ENCODE results near the gene LSS. TPM values are rescaled to one million over a fixed set of nuclear protein-coding genes. Genes with fewer than 3 reads are reported as not detected.
A peak's percentile ranks its signal among the peaks of the same experiment; 100 is the strongest.
"Not testable (repeated sequence)": the region's sequence is repeated elsewhere in the genome, so short reads cannot be mapped to it uniquely, and the experiment has no call there.

LSS gene
- total RNA-seq, 2 experiments from 2014 or later, result 14.1 to 21.3 TPM

DNA sequence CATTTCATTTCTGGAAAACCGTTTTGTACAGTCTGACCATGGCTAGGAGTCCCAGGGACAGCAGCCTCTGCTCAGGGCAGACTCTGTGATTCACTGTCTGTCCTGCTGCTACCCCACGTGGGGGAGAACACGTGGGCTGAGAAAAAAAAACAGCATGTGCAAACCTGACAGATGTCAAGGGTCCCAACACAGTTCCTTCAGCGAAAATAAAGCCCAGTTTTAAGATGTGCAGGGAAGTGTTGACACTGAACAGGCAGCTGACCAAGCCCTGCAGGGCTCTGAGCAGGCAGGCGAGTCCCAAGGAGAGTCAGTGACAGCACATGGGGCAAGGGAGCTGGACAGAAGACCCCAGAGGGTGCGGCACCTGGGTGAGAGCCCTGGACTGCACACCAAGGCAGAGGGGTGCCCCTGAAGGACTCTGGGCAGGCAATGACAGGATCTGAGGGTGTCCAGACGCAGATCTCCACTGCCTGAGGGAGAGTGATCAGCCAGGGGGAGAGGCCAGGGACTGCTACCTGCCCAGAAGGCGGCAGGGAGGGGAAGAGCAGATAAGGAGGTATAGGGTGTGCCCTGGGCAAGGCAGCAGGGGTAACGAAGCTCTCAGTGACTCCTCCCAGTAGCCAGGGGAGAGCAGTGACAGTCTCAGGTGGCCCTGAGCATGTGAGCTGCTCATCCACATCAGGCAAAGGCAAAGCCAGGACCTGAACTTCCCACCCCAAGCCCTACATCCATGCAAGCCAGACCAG, 39.2 kb downstream of the LSS start:
- ATAC-seq (no peak), DNase-seq (no peak)
- CTCF ChIA-PET, result no interaction called here
- H3K4me1 Mint-ChIP-seq, result peaks cover 4% of the 10 kb centered on the region
- H3K9me3 Mint-ChIP-seq (ENCODE audit: low read depth), result no peaks in the 10 kb centered on the region
- H3K27ac Mint-ChIP-seq, result no peak overlapping the region
- H3K27me3 Mint-ChIP-seq, result no peaks in the 10 kb centered on the region
- no peak overlapping the region for H3K4me3 Mint-ChIP-seq
- POLR2A ChIA-PET, result no interaction called here
- H3K36me3 Mint-ChIP-seq (ENCODE audit: low read depth), result peaks cover 5% of the 10 kb centered on the region
- intact Hi-C loops (cut with DNase I, micrococcal nuclease), result loop anchor here in 1 of 2 experiments (2.0 kb wide), 1 partner anchor 37 kb away; no protein-coding TSS in a partner anchor

DNA sequence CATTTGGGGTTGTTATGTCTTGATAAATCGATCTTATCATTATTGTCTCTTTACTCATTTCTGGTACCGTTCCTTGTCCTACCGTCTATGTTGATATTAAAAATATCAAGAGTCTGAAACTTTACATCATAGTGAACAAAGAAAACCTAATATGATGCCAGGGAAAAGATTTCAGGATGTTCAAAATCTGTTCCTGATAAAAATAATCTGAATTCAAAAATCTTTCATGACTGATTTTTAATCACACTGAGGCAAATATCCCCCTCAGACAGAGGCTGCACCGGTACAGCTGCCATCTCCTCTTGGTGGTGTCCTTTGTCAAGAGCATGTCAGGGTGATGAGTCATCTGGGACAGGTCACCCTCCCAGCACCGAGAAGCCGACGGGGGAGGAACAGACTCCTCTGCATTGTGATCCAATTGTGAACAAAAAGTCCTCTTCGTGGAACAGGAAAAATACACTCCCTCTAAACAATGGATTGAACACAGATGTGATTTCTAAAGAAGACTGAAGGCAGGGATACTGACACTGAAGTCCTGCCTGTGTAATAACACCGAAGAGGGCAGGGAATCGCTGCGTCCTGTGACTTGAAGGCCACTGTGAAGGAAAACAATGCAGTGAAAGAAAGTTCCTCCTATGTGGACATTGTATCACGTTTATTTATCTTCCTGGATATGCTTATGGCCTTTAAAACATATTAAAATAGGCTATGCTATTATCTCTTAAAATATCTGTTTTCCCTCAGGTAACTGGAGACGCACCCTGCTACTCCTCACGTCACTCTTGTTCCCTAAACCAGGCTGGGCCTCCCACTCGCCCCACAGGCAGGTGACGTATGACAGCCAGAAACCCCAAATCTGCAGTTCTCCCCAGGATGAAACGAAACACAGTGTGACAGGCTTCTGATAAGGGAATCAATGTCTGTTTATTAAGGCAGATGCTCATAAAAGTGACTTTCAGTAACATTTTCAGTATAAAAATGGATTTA, 40.1 kb downstream of the LSS start:
- Mint-ChIP-seq H3K4me3 (no peak overlapping the region), H3K36me3 (ENCODE audit: low read depth) (peaks cover 2% of the 10 kb centered on the region), H3K27me3 (no peaks in the 10 kb centered on the region), H3K4me1 (peaks cover 4% of the 10 kb centered on the region), H3K27ac (no peak overlapping the region), H3K9me3 (ENCODE audit: low read depth) (no peaks in the 10 kb centered on the region)
- no peak for DNase-seq
- intact Hi-C loops (cut with DNase I, micrococcal nuclease), result loop anchor here in 1 of 2 experiments (2.0 kb wide), 1 partner anchor 38 kb away; no protein-coding TSS in a partner anchor
- ChIA-PET POLR2A (no interaction called here), CTCF (interaction anchor here (0.6 kb wide), 1 partner anchor 13 kb away, joined by 3 read pairs; no protein-coding TSS in a partner anchor)
- no peak for ATAC-seq

DNA sequence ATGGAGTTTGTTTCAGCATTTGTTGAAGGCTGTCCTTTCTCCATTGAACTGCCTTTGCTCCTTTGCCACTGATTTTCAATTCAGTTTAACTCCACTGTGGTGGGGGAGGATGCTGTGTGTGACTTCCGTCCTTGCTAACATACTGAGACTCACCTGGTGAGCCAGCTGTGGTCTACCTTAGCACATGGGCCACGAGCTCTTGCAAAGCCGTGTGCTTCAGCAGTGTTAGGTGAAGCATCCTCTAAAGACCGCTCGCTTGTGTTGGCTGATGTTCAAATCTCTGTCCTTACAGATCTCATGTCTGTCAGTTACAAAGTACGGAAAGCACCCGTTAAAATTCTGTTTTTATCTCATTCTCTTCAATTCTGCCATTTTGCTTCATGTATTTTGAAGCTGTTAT, 40.8 kb downstream of the LSS start:
- no peaks in the 10 kb centered on the region for H3K9me3 Mint-ChIP-seq (ENCODE audit: low read depth)
- ATAC-seq (no peak), DNase-seq (no peak)
- peaks cover 4% of the 10 kb centered on the region for H3K4me1 Mint-ChIP-seq
- POLR2A ChIA-PET, result no interaction called here
- intact Hi-C loops (cut with DNase I, micrococcal nuclease), result loop anchor here in 1 of 2 experiments (2.0 kb wide), 1 partner anchor 39 kb away; no protein-coding TSS in a partner anchor
- H3K27ac Mint-ChIP-seq, result no peak overlapping the region
- CTCF ChIA-PET, result no interaction called here
- no peaks in the 10 kb centered on the region for H3K36me3 Mint-ChIP-seq (ENCODE audit: low read depth)
- H3K4me3 Mint-ChIP-seq, result no peak overlapping the region
- H3K27me3 Mint-ChIP-seq, result no peaks in the 10 kb centered on the region

DNA sequence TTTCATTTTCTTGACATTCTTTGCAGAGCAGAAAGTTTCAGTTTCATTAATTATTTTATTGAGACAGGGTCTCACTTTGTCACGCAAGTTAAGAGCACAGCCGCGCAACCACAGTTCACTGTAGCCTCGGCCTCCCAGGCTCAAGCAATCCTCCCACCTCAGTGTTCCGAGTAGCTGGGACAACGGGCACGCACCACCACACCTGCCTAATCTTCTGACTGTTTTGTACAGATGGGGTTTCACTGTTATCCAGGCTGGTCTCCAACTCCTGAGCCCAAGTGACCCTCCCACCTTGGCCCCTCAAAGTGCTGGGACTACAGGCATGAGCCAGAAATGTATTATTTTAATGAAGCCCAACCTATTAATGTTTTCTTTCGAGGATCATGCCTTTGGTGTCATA, 41.3 kb downstream of the LSS start:
- no peak for ATAC-seq
- Mint-ChIP-seq H3K4me1 (peaks cover 4% of the 10 kb centered on the region), H3K27ac (no peak overlapping the region), H3K27me3 (no peaks in the 10 kb centered on the region), H3K9me3 (ENCODE audit: low read depth) (no peaks in the 10 kb centered on the region), H3K36me3 (ENCODE audit: low read depth) (no peaks in the 10 kb centered on the region), H3K4me3 (no peak overlapping the region)
- ChIA-PET CTCF (no interaction called here), POLR2A (no interaction called here)
- intact Hi-C loops (cut with DNase I, micrococcal nuclease), result no loop called here
- DNase-seq, result no peak

DNA sequence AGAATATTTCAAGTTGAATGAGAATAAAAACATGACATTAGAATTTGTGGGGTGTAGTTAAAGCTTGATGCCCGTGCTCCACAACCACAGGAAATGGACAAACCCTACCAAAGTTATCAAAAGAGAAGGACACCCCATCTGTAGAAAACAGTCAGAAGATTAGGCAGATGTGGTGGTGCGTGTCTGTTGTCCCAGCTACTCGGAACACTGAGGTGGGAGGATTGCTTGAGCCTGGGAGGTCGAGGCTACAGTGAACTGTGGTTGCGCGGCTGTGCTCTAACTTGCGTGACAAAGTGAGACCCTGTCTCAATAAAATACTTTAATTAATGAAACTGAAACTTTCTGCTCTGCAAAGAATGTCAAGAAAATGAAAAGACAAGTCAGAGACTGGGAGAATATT, 42.9 kb downstream of the LSS start:
- DNase-seq (no peak), ATAC-seq (no peak)
- H3K36me3 Mint-ChIP-seq (ENCODE audit: low read depth), result no peaks in the 10 kb centered on the region
- no peak overlapping the region for H3K4me3 Mint-ChIP-seq
- peaks cover 4% of the 10 kb centered on the region for H3K4me1 Mint-ChIP-seq
- H3K27me3 Mint-ChIP-seq, result no peaks in the 10 kb centered on the region
- intact Hi-C loops (cut with DNase I, micrococcal nuclease), result no loop called here
- no peak overlapping the region for H3K27ac Mint-ChIP-seq
- H3K9me3 Mint-ChIP-seq (ENCODE audit: low read depth), result no peaks in the 10 kb centered on the region
- POLR2A ChIA-PET, result no interaction called here
- CTCF ChIA-PET, result no interaction called here

DNA sequence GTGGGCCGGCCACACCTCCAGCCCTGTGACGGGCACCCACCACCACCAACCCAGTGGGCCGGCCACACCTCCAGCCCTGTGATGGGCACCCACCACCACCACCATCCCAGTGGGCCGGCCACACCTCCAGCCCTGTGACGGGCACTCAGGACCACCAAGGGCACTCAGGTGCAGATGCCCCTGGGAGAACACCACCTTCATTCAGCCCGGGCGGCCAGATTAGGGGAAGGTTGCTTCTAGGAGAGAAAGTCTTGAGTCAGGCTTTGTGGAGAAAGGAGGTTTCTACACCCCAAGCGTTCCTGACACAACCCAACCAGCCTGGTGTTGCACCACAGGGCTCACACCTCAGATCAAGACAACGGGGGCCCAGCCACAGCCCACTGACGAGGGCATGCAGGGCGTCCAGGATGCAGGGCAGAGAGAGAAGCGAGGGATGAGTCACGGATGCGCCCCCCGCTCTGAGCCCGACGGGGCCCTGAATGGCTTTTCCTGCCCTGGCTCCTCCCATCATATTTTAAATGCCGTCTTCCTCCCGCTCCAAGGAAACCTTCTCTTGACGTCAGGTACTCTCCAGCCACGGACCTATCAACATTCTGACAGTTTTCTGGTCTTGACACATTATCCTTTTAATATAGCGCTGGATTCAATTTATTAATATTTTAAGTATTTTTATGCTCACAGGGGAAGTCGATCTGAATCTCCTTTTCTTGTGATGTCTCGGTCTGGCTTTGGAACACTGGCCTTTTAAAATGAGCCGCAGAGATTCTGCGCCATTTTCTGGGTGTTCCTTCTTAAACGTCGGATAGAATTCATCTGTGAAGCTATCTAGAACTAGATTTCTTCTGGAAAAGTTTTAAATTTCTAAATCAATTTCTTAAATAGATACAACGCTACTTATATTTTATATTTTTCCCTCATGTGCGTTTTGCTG, 43.7 kb downstream of the LSS start:
- DNase-seq, result peak; percentile 75
- POLR2A ChIA-PET, result no interaction called here
- Mint-ChIP-seq H3K27me3 (no peaks in the 10 kb centered on the region), H3K36me3 (ENCODE audit: low read depth) (no peaks in the 10 kb centered on the region), H3K4me3 (peak overlapping the region; percentile 77), H3K4me1 (peaks cover 4% of the 10 kb centered on the region), H3K27ac (peak overlapping the region; percentile 63), H3K9me3 (ENCODE audit: low read depth) (no peaks in the 10 kb centered on the region)
- CTCF ChIA-PET, result no interaction called here
- peak; percentile 82 for ATAC-seq
- intact Hi-C loops (cut with DNase I, micrococcal nuclease), result loop anchor here in 1 of 2 experiments (1.0 kb wide), 4 partner anchors 42 to 139 kb away; partner anchors contain the start of genes LSS, PCNT and YBEY

DNA sequence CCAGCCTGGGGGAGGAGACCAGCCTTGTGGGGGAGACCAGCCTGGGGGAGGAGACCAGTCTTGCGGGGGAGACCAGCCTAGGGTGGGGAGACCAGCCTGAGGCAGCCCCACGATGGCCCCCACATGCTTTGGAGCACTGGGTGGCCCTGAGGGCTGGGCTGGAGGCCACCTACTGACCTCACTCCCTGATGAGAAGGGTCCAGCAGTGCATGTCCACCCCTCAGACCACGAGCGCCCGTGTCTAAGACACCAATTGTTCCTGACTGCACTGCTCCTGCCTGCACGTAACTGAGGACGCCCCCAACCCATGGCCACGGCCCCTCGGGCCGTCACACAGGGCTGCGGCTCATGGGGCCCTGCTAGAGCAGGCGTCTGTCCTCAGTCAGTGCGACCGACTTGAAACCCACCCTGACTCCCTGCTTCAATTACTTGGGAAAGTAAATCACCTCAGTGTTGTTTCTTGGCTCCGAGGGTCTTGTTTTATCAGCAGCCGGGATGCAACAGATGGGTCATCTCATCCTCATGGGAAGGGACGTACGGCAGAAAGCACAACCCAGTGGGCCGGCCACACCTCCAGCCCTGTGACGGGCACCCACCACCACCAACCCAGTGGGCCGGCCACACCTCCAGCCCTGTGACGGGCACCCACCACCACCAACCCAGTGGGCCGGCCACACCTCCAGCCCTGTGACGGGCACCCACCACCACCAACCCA, 44.5 kb downstream of the LSS start, which contains the start of gene SPATC1L:
SPATC1L (minus strand) TSS at position 550 of the 715 bp plus-strand sequence. CDS start 1,643 bp downstream, outside the sequence.
- DNase-seq, result peak; percentile 58
- Mint-ChIP-seq H3K27me3 (no peaks in the 10 kb centered on the region), H3K4me1 (peaks cover 4% of the 10 kb centered on the region), H3K4me3 (peak within 1 kb of the TSS; percentile 77), H3K27ac (peak within 1 kb of the TSS; percentile 63), H3K9me3 (ENCODE audit: low read depth) (no peaks in the 10 kb centered on the region), H3K36me3 (ENCODE audit: low read depth) (no peaks in the 10 kb centered on the region)
- ChIA-PET POLR2A (no interaction called here), CTCF (no interaction called here)
- intact Hi-C loops (cut with DNase I, micrococcal nuclease), result loop anchor here in 1 of 2 experiments (1.0 kb wide), 4 partner anchors 41 to 140 kb away; partner anchors contain the start of genes LSS, PCNT and YBEY
- ATAC-seq, result peak; percentile 76

DNA sequence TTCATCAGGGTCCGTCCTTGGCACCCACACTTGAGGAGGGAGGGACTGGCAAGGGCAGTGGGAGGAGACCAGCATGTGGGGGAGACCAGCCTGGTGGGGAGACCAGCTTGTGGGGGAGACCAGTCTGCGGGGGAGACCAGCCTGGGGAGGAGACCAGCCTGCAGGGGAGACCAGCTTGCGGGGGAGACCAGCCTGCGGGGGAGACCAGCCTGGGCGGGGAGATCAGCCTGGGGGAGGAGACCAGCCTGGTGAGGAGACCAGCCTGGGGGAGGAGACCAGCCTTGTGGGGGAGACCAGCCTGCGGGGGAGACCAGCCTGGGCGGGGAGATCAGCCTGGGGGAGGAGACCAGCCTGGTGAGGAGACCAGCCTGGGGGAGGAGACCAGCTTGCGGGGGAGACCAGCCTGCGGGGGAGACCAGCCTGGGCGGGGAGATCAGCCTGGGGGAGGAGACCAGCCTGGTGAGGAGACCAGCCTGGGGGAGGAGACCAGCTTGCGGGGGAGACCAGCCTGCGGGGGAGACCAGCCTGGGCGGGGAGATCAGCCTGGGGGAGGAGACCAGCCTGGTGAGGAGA, 45.2 kb downstream of the LSS start:
- POLR2A ChIA-PET; H3K36me3 Mint-ChIP-seq (ENCODE audit: low read depth); ATAC-seq; H3K9me3 Mint-ChIP-seq (ENCODE audit: low read depth); H3K27ac Mint-ChIP-seq; H3K27me3 Mint-ChIP-seq; DNase-seq; intact Hi-C loops (cut with DNase I, micrococcal nuclease); CTCF ChIA-PET; H3K4me1 Mint-ChIP-seq: not testable (repeated sequence)
- peak overlapping the region; percentile 59 for H3K4me3 Mint-ChIP-seq

DNA sequence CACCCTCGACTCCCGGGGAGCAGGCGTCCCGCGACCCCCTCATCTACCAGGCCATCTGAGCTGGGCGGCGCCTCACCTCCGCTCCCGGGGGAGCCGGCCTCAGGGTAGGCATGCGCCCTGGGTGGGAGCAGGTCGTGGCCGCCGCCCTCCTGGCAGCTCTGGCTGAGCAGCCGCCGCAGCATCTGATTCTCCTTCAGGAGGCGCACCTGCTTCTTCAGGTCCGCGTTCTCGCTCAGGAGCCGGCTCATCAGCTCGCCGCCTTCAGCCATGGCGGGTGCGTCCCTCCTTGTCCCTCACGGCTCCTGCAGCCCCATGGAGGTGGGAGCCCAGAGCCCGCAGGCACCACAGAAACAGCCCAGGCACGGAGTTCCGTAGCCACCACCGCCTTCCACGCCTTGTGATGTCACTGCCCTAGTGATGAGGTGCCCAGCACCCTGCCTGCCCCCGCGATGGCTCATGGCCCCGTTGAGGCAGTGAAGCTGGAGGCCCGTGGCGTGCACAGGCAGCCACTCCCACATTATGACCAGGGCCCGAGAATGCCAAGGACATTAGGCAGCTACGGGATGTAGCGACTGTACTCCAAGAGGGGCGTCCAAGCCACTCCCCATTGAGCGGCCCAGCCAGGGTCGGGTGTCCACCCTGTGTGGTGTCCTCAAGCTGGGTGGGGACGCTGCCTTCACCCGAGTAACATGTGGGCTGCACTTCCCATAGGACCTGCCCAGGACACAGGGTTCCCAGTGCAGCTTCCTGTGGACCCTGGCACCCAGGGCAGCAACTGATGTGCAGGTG, 45.8 kb downstream of the LSS start:
- CTCF ChIA-PET, result no interaction called here
- H3K27me3 Mint-ChIP-seq, result no peaks in the 10 kb centered on the region
- H3K4me3 Mint-ChIP-seq, result peak overlapping the region; percentile 59
- peaks cover 4% of the 10 kb centered on the region for H3K4me1 Mint-ChIP-seq
- ATAC-seq (no peak), DNase-seq (no peak)
- intact Hi-C loops (cut with DNase I, micrococcal nuclease), result no loop called here
- no peaks in the 10 kb centered on the region for H3K36me3 Mint-ChIP-seq (ENCODE audit: low read depth)
- no peak overlapping the region for H3K27ac Mint-ChIP-seq
- POLR2A ChIA-PET, result no interaction called here
- H3K9me3 Mint-ChIP-seq (ENCODE audit: low read depth), result no peaks in the 10 kb centered on the region
